HepG2 (cell line): ENCODE data around the gene PTPN5. TPM values are rescaled to one million over a fixed set of nuclear protein-coding genes. Genes with fewer than 3 reads are reported as not detected.

Experiments used
- ATAC-seq: fragments of 200-7000 bp; cut with Tn5 transposase; 3 replicates; pipeline ENCODE4 v1.9.1; 2020; ENCODE audit warnings: mild to moderate bottlenecking, moderate library complexity
- BruUV-seq: library from RNA; stranded (reverse); fragments of 400-500 nt; replicated peaks from 2 replicates; lab custom pipeline; 2021; lab: Mats Ljungman, UMichigan
- CTCF ChIA-PET: fragments of 300-600 bp; formaldehyde crosslinking; extraction: SDS; loops from one replicate; lab custom pipeline; 2021; ENCODE audit warnings: low total read pairs, inconsistent platforms, low intra/inter-chr PET ratio; lab: Yijun Ruan, JAX
- POLR2A ChIA-PET: fragments of 350-600 bp; sonication (Branson Sonifier 250); formaldehyde crosslinking; loops from one replicate; lab custom pipeline; 2020; ENCODE audit warnings: antibody characterized with exemption, inconsistent platforms; lab: Yijun Ruan, JAX
- DNase-seq: peaks from one replicate; pipeline ENCODE4 v3.0.0-alpha.2; 2015; ENCODE audit warnings: low spot score
- FAIRE-seq: peaks from 3 replicates; lab custom pipeline; 2011; peaks lifted over from hg19 to GRCh38; lab: Jason Lieb, UNC
- H2AFZ ChIP-seq: one replicate; pipeline ENCODE4 v1.6.1; 2011; ENCODE audit warnings: low read length, inconsistent platforms
- H3K27ac ChIP-seq: fragments of 300-600 bp; 3 replicates; pipeline ENCODE4 v1.8.0; 2011; ENCODE audit warnings: mixed run types, mild to moderate bottlenecking, mixed read lengths, low read length, inconsistent platforms; ENCODE audit not compliant: insufficient read depth; ENCODE audit errors: extremely low read length
- H3K27me3 ChIP-seq, 2 experiments: fragments of 200-600 bp in 1 of 2; 2 replicates in 1 of 2; 3 replicates in 1 of 2; pipeline versions ENCODE4 v1.6.0 to v1.8.0; 2011; ENCODE audit warnings: low read length in 2 of 2, mild to moderate bottlenecking in 2 of 2, moderate library complexity in 2 of 2, inconsistent platforms in 1 of 2; ENCODE audit not compliant: insufficient read depth in 2 of 2, control insufficient read depth in 1 of 2
- H3K36me3 ChIP-seq, 2 experiments: fragments of 200-600 bp in 1 of 2; replicated peaks in 1 of 2; 2 replicates in 1 of 2; 3 replicates in 1 of 2; pipeline versions ENCODE4 v1.5.1 to v1.8.0; 2011; ENCODE audit warnings: low read length in 2 of 2, inconsistent platforms in 1 of 2; ENCODE audit not compliant: insufficient read depth in 2 of 2, control insufficient read depth in 1 of 2
- H3K4me1 ChIP-seq: 2 replicates; pipeline ENCODE4 v1.5.1; 2012; ENCODE audit warnings: low read length, inconsistent platforms; ENCODE audit not compliant: insufficient read depth
- H3K4me2 ChIP-seq: 2 replicates; pipeline ENCODE4 v1.6.0; 2011; ENCODE audit warnings: low read depth, low read length, inconsistent platforms
- H3K4me3 ChIP-seq, 3 experiments: fragments of 200-600 bp in 1 of 3; sonication (generic), shearing (Covaris generic) in 1 of 3; replicated peaks in 1 of 3; 2 replicates each; pipeline ENCODE4 v1.5.1; 2011 to 2016; ENCODE audit warnings: low read length in 3 of 3, inconsistent platforms in 2 of 3, low read depth in 2 of 3, mild to moderate bottlenecking in 2 of 3, control low read depth in 1 of 3, mixed read lengths in 1 of 3; ENCODE audit not compliant: insufficient read depth in 1 of 3
- H3K79me2 ChIP-seq: one replicate; pipeline ENCODE4 v1.6.1; 2011; ENCODE audit warnings: low read length, inconsistent platforms; ENCODE audit not compliant: insufficient read depth
- H3K9ac ChIP-seq: 2 replicates; pipeline ENCODE4 v1.6.0; 2011; ENCODE audit warnings: mild to moderate bottlenecking, low read depth, low read length, inconsistent platforms; ENCODE audit not compliant: insufficient read depth
- H3K9me3 ChIP-seq: 2 replicates; pipeline ENCODE4 v1.5.1; 2012; ENCODE audit warnings: mild to moderate bottlenecking, low read length
- H4K20me1 ChIP-seq: 2 replicates; pipeline ENCODE4 v1.6.0; 2011; ENCODE audit warnings: inconsistent platforms, mild to moderate bottlenecking, low read length, moderate library complexity; ENCODE audit not compliant: insufficient read depth
- CHD2 ChIP-seq: IDR thresholded peaks from 2 replicates; pipeline ENCODE4 v1.6.1; 2011; ENCODE audit warnings: low read depth, low read length, improper control_type of control experiment
- GATAD1 ChIP-seq: IDR thresholded peaks from 2 replicates; pipeline ENCODE4 v1.6.1; 2016; ENCODE audit warnings: missing genetic modification reagents, missing compliant biosample characterization
- KAT7 ChIP-seq: IDR thresholded peaks from 2 replicates; pipeline ENCODE4 v1.6.1; 2018; ENCODE audit warnings: borderline replicate concordance, missing compliant biosample characterization
- KMT2B ChIP-seq: IDR thresholded peaks from 2 replicates; pipeline ENCODE4 v1.6.1; 2016; ENCODE audit warnings: missing genetic modification reagents, missing compliant biosample characterization
- NPAS2 ChIP-seq: sonication (generic); formaldehyde crosslinking; IDR thresholded peaks from 2 replicates; pipeline ENCODE4 v1.8.0; 2022; ENCODE audit warnings: mild to moderate bottlenecking, missing genetic modification reagents, borderline replicate concordance
- PCBP2 ChIP-seq: fragments of 200-400 bp; formaldehyde crosslinking; optimal IDR thresholded peaks from 2 replicates; pipeline ENCODE3; 2018; ENCODE audit warnings: low read length, low read depth; ENCODE audit not compliant: poor library complexity, severe bottlenecking
- ZBTB3 ChIP-seq: sonication (generic); formaldehyde crosslinking; IDR thresholded peaks from 2 replicates; pipeline ENCODE4 v1.4.0; 2020; ENCODE audit warnings: low read depth, mild to moderate bottlenecking, moderate library complexity, missing genetic modification reagents, borderline replicate concordance
- ZC3H4 ChIP-seq: sonication (generic); formaldehyde crosslinking; IDR thresholded peaks from 2 replicates; pipeline ENCODE4 v1.4.0; 2020; ENCODE audit warnings: missing genetic modification reagents, borderline replicate concordance
- ZNF230 ChIP-seq: sonication (generic); formaldehyde crosslinking; IDR thresholded peaks from 2 replicates; pipeline ENCODE4 v1.4.0; 2020; ENCODE audit warnings: mild to moderate bottlenecking, missing genetic modification reagents
- ZNF251 ChIP-seq: sonication (generic); formaldehyde crosslinking; IDR thresholded peaks from 2 replicates; pipeline ENCODE4 v1.9.0; 2021; ENCODE audit warnings: mild to moderate bottlenecking, missing genetic modification reagents
- ZNF253 ChIP-seq: sonication (generic); formaldehyde crosslinking; IDR thresholded peaks from 2 replicates; pipeline ENCODE4 v1.8.0; 2022; ENCODE audit warnings: mild to moderate bottlenecking, missing genetic modification reagents, borderline replicate concordance
- ZNF264 ChIP-seq: sonication (generic); formaldehyde crosslinking; IDR thresholded peaks from 2 replicates; pipeline ENCODE4 v1.4.0; 2020; ENCODE audit warnings: missing genetic modification reagents
- ZNF776 ChIP-seq: sonication (generic); formaldehyde crosslinking; IDR thresholded peaks from 2 replicates; pipeline ENCODE4 v1.4.0; 2020; ENCODE audit warnings: mild to moderate bottlenecking, missing genetic modification reagents
- ZNF839 ChIP-seq: sonication (generic); formaldehyde crosslinking; IDR thresholded peaks from 2 replicates; pipeline ENCODE4 v1.4.0; 2020; ENCODE audit warnings: missing genetic modification reagents, mild to moderate bottlenecking, borderline replicate concordance
- WGBS: methylation state at CpG from one replicate; pipeline ENCODE4 v1.1.6; 2017; ENCODE audit warnings: low lambda C conversion rate; 5-methylcytosine and 5-hydroxymethylcytosine counted together
- in situ Hi-C: cut with HindIII; loops from 2 replicates; pipeline ENCODE4 v1.10.0; 2017; ENCODE audit warnings: low pct_unique_long_range_greater_than_20kb; ENCODE audit not compliant: extremely low pct_ligation_motif_present
- intact Hi-C: fragments of 100-400 bp; cut with micrococcal nuclease; formaldehyde crosslinking; loops from one replicate; pipeline ENCODE4 v1.10.0; 2022; ENCODE audit not compliant: unreplicated experiment
- polyA plus RNA-seq, 8 experiments: library from polyadenylated mRNA; depleted of rRNA in 3 of 8; stranded (reverse) in 7 of 8; unstranded in 1 of 8; fragments of >200 nt; fragmentation: Illumina TruSeq in 4 of 8; extraction: Trizol in 4 of 8; gene quantifications; 2 replicates each; pipeline versions ENCODE4 v1.2.1 to v1.2.3, GENCODE V29; 2011 to 2016; ENCODE audit warnings: low read depth in 4 of 8, missing spikeins in 1 of 8, mixed read lengths in 1 of 8; ENCODE audit not compliant: insufficient read depth in 1 of 8
- total RNA-seq, 5 experiments: library from RNA; depleted of rRNA; stranded (reverse); fragments of >200 nt; fragmentation: Illumina TruSeq; extraction: Trizol; gene quantifications; 2 replicates each; pipeline ENCODE4 v1.2.3, GENCODE V29; 2016; ENCODE audit warnings: low read depth in 1 of 5
- TF ChIP-seq, protein P1 (sequence below): sonication (generic); formaldehyde crosslinking; IDR thresholded peaks from 2 replicates; pipeline ENCODE4 v1.4.0; 2020; ENCODE audit warnings: missing genetic modification reagents, mild to moderate bottlenecking, borderline replicate concordance
- TF ChIP-seq, protein P2 (sequence below): sonication (generic); formaldehyde crosslinking; IDR thresholded peaks from 2 replicates; pipeline ENCODE4 v1.8.1; 2023; ENCODE audit warnings: missing genetic modification reagents, inconsistent platforms, borderline replicate concordance

The PTPN5 gene
- total and polyA plus RNA-seq, 2 of the 13 experiments (the other 11 are each of a cell fraction or from before 2014, with no cell fraction given) = not detected

DNA sequence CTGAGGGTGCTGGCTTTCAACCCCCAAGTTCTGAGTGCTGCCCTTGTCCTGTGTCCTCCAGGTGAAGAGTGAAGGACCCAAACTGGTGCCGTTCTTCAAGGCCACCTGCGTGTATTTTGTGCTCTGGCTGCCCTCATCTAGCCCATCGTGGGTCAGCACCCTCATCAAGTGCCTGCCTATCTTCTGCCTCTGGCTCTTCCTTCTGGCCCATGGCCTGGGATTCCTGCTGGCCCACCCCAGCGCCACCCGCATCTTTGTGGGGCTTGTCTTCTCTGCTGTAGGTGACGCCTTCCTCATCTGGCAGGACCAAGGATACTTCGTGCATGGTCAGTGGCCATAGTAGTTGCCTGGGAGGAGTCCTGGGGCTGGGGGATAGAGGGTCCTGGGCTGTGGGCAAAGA lies 90.7 kb downstream of the PTPN5 start:
- in situ Hi-C loops = no loop called here
- H3K79me2 ChIP-seq = no peaks in the 10 kb centered on the region
- no peak for TF ChIP-seq ZNF251 (CRISPR knock-in tag)
- TF ChIP-seq ZNF253 (CRISPR knock-in tag) = no peak
- TF ChIP-seq, protein P1, sequence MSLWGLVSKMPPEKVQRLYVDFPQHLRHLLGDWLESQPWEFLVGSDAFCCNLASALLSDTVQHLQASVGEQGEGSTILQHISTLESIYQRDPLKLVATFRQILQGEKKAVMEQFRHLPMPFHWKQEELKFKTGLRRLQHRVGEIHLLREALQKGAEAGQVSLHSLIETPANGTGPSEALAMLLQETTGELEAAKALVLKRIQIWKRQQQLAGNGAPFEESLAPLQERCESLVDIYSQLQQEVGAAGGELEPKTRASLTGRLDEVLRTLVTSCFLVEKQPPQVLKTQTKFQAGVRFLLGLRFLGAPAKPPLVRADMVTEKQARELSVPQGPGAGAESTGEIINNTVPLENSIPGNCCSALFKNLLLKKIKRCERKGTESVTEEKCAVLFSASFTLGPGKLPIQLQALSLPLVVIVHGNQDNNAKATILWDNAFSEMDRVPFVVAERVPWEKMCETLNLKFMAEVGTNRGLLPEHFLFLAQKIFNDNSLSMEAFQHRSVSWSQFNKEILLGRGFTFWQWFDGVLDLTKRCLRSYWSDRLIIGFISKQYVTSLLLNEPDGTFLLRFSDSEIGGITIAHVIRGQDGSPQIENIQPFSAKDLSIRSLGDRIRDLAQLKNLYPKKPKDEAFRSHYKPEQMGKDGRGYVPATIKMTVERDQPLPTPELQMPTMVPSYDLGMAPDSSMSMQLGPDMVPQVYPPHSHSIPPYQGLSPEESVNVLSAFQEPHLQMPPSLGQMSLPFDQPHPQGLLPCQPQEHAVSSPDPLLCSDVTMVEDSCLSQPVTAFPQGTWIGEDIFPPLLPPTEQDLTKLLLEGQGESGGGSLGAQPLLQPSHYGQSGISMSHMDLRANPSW (CRISPR knock-in tag) = no peak
- no peak for TF ChIP-seq GATAD1 (CRISPR knock-in tag)
- no peak for TF ChIP-seq PCBP2
- no peak for TF ChIP-seq ZC3H4 (CRISPR knock-in tag)
- TF ChIP-seq KMT2B (CRISPR knock-in tag) = no peak
- no peak for TF ChIP-seq ZNF264 (CRISPR knock-in tag)
- TF ChIP-seq, protein P2, sequence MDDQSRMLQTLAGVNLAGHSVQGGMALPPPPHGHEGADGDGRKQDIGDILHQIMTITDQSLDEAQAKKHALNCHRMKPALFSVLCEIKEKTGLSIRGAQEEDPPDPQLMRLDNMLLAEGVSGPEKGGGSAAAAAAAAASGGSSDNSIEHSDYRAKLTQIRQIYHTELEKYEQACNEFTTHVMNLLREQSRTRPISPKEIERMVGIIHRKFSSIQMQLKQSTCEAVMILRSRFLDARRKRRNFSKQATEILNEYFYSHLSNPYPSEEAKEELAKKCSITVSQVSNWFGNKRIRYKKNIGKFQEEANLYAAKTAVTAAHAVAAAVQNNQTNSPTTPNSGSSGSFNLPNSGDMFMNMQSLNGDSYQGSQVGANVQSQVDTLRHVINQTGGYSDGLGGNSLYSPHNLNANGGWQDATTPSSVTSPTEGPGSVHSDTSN (CRISPR knock-in tag) = no peak
- TF ChIP-seq ZNF776 = no peak
- no peak for TF ChIP-seq ZNF230 (CRISPR knock-in tag)
- TF ChIP-seq KAT7 = no peak
- no peak for TF ChIP-seq NPAS2 (CRISPR knock-in tag)
- no peak for TF ChIP-seq ZNF839 (CRISPR knock-in tag)
- TF ChIP-seq CHD2 = no peak
- TF ChIP-seq ZBTB3 (CRISPR knock-in tag) = no peak
- H3K27me3 ChIP-seq = peaks cover 3 to 56% of the 10 kb centered on the region in 2 experiments; a peak in 4 of 5 replicates
- FAIRE-seq = no peak
- peaks cover 16% of the 10 kb centered on the region for H3K4me1 ChIP-seq
- no peaks in the 10 kb centered on the region for H3K36me3 ChIP-seq
- no peak overlapping the region for H3K4me3 ChIP-seq
- H3K4me2 ChIP-seq = no peak overlapping the region
- no peak overlapping the region for H2AFZ ChIP-seq
- 53% methylated on average over 5 of the region's 7 CpGs for WGBS
- DNase-seq = no peak
- ChIA-PET CTCF (no interaction called here), POLR2A (no interaction called here)
- no peak overlapping the region for H3K27ac ChIP-seq
- no peaks in the 10 kb centered on the region for H4K20me1 ChIP-seq
- no TSS peak for BruUV-seq
- no peaks in the 10 kb centered on the region for H3K9me3 ChIP-seq
- intact Hi-C loops = no loop called here
- H3K9ac ChIP-seq = no peak overlapping the region
- no peak for ATAC-seq
